BE2C (cell line): ENCODE data around the gene GIMAP2. TPM values are rescaled to one million over a fixed set of nuclear protein-coding genes. Genes with fewer than 3 reads are reported as not detected.

Source experiments
- DNase-seq: peaks from one replicate; pipeline ENCODE4 v3.0.0-alpha.2; 2020
- H3K27me3 ChIP-seq: fragments of 250-450 bp; sonication (Bioruptor Pico); 2 replicates; pipeline ENCODE4 v1.5.1; 2020; ENCODE audit warnings: mild to moderate bottlenecking
- H3K36me3 ChIP-seq: fragments of 250-450 bp; sonication (Bioruptor Pico); 2 replicates; pipeline ENCODE4 v1.5.1; 2020; ENCODE audit warnings: mild to moderate bottlenecking
- H3K4me1 ChIP-seq: fragments of 250-450 bp; sonication (Bioruptor Pico); 2 replicates; pipeline ENCODE4 v1.5.1; 2020
- H3K4me3 ChIP-seq: 2 replicates; pipeline ENCODE4 v1.5.1; 2011; ENCODE audit warnings: low read depth, low read length
- H3K9me3 ChIP-seq: fragments of 250-450 bp; sonication (Bioruptor Pico); 2 replicates; pipeline ENCODE4 v1.5.1; 2020
- CTCF ChIP-seq: IDR thresholded peaks from 2 replicates; pipeline ENCODE4 v1.5.1; 2012; ENCODE audit warnings: mild to moderate bottlenecking, low read depth, low read length
- polyA plus RNA-seq: library from polyadenylated mRNA; unstranded; fragments of >200 nt; gene quantifications from one replicate; pipeline ENCODE4 v1.2.1, GENCODE V29; 2012; ENCODE audit warnings: low read depth, missing spikeins; ENCODE audit not compliant: insufficient read length, insufficient read depth

Gene GIMAP2
- not detected for polyA plus RNA-seq

GRCh38 chr7:150685219-150686029 is at the start of gene GIMAP2:
GIMAP2 (plus strand) TSS chr7:150685706; CDS start chr7:150687060, 1,354 bp downstream.
- no peaks in the 10 kb centered on the region for H3K36me3 ChIP-seq
- H3K4me1 ChIP-seq, result no peaks in the 10 kb centered on the region; the same call in 1 of the 2 replicates
- no peaks in the 10 kb centered on the region for H3K9me3 ChIP-seq
- peak within 1 kb of the TSS; percentile 33 for H3K4me3 ChIP-seq
- TF ChIP-seq CTCF, result no peak
- no peak for DNase-seq
- H3K27me3 ChIP-seq, result peaks cover 8% of the 10 kb centered on the region

GRCh38 chr7:150641854-150642253 is 43.7 kb upstream of the GIMAP2 start:
- Histone ChIP-seq H3K27me3 (no peaks in the 10 kb centered on the region), H3K4me1 (no peaks in the 10 kb centered on the region), H3K9me3 (no peaks in the 10 kb centered on the region), H3K4me3 (no peak overlapping the region), H3K36me3 (no peaks in the 10 kb centered on the region)
- DNase-seq, result no peak
- TF ChIP-seq CTCF, result no peak

- no peak for DNase-seq
- Histone ChIP-seq H3K27me3 (no peaks in the 10 kb centered on the region), H3K36me3 (no peaks in the 10 kb centered on the region), H3K4me1 (no peaks in the 10 kb centered on the region), H3K4me3 (no peak overlapping the region), H3K9me3 (no peaks in the 10 kb centered on the region)
- TF ChIP-seq CTCF, result no peak
These were observed 42.6 kb upstream of the GIMAP2 start for GRCh38 chr7:150642926-150643325.

- Histone ChIP-seq H3K9me3 (no peaks in the 10 kb centered on the region), H3K27me3 (no peaks in the 10 kb centered on the region), H3K4me1 (no peaks in the 10 kb centered on the region), H3K36me3 (no peaks in the 10 kb centered on the region), H3K4me3 (no peak overlapping the region)
- no peak for TF ChIP-seq CTCF
- DNase-seq, result no peak
These were observed 40.1 kb upstream of the GIMAP2 start for GRCh38 chr7:150645259-150646020.

GRCh38 chr7:150648353-150649079 is 37.0 kb upstream of the GIMAP2 start:
- TF ChIP-seq CTCF, result no peak
- Histone ChIP-seq H3K9me3 (no peaks in the 10 kb centered on the region), H3K36me3 (no peaks in the 10 kb centered on the region), H3K4me1 (no peaks in the 10 kb centered on the region), H3K4me3 (no peak overlapping the region), H3K27me3 (no peaks in the 10 kb centered on the region)
- DNase-seq, result no peak
